ENCODE results near the gene FAM118B. TPM values are rescaled to one million over a fixed set of nuclear protein-coding genes. Genes with fewer than 3 reads are reported as not detected.

The FAM118B gene
- polyA plus RNA-seq, 1 experiment = 14.2 TPM

GRCh38 chr11:126164781-126165180 lies 46.8 kb upstream of the FAM118B start:
- Histone ChIP-seq H3K27me3 (ENCODE audit: control insufficient read depth, insufficient read depth, low read length) (peaks cover 6% of the 10 kb centered on the region), H3K36me3 (ENCODE audit: control insufficient read depth, insufficient read depth, low read length) (no peaks in the 10 kb centered on the region), H3K4me3 (ENCODE audit: low read depth, low read length) (no peak overlapping the region)
- DNase-seq (ENCODE audit: low read depth) = no peak
- TF ChIP-seq CTCF (IDR thresholded peaks at IDR 0.05; ENCODE audit: insufficient read depth, low read depth, low read length) = no peak
- POLR2A ChIA-PET = interaction anchor here (0.7 kb wide), 1 partner anchor 12 kb away, joined by 3 read pairs; no protein-coding TSS in a partner anchor
- CTCF ChIA-PET = interaction anchor here (0.7 kb wide), 1 partner anchor 29 kb away, joined by 3 read pairs; no protein-coding TSS in a partner anchor

GRCh38 chr11:126165311-126165720 lies 46.3 kb upstream of the FAM118B start:
- peaks cover 6% of the 10 kb centered on the region for H3K27me3 ChIP-seq (ENCODE audit: control insufficient read depth, insufficient read depth, low read length)
- ChIA-PET CTCF (interaction anchor here (0.7 kb wide), 1 partner anchor 28 kb away, joined by 3 read pairs; no protein-coding TSS in a partner anchor), POLR2A (interaction anchor here (0.7 kb wide), 1 partner anchor 13 kb away, joined by 3 read pairs; no protein-coding TSS in a partner anchor)
- no peak for DNase-seq (ENCODE audit: low read depth)
- TF ChIP-seq CTCF (IDR thresholded peaks at IDR 0.05; ENCODE audit: insufficient read depth, low read depth, low read length) = no peak
- H3K36me3 ChIP-seq (ENCODE audit: control insufficient read depth, insufficient read depth, low read length) = no peaks in the 10 kb centered on the region
- H3K4me3 ChIP-seq (ENCODE audit: low read depth, low read length) = no peak overlapping the region

GRCh38 chr11:126165757-126166156 lies 45.8 kb upstream of the FAM118B start:
- ChIA-PET CTCF (no interaction called here), POLR2A (no interaction called here)
- TF ChIP-seq CTCF (IDR thresholded peaks at IDR 0.05; ENCODE audit: insufficient read depth, low read depth, low read length) = no peak
- Histone ChIP-seq H3K36me3 (ENCODE audit: control insufficient read depth, insufficient read depth, low read length) (no peaks in the 10 kb centered on the region), H3K4me3 (ENCODE audit: low read depth, low read length) (no peak overlapping the region), H3K27me3 (ENCODE audit: control insufficient read depth, insufficient read depth, low read length) (peaks cover 6% of the 10 kb centered on the region)
- DNase-seq (ENCODE audit: low read depth) = no peak

- H3K4me3 ChIP-seq (ENCODE audit: low read depth, low read length) = no peak overlapping the region
- no peak for DNase-seq (ENCODE audit: low read depth)
- ChIA-PET CTCF (interaction anchor here (0.7 kb wide), 1 partner anchor 9 kb away, joined by 3 read pairs; no protein-coding TSS in a partner anchor), POLR2A (no interaction called here)
- no peak for TF ChIP-seq CTCF (IDR thresholded peaks at IDR 0.05; ENCODE audit: insufficient read depth, low read depth, low read length)
- peaks cover 8% of the 10 kb centered on the region for H3K27me3 ChIP-seq (ENCODE audit: control insufficient read depth, insufficient read depth, low read length)
- H3K36me3 ChIP-seq (ENCODE audit: control insufficient read depth, insufficient read depth, low read length) = no peaks in the 10 kb centered on the region
Observed at GRCh38 chr11:126166413-126166812, 45.2 kb upstream of the FAM118B start.

- ChIA-PET CTCF (interaction anchor here (1.0 to 1.1 kb wide), 2 partner anchors 13 to 26 kb away, joined by 3 to 4 read pairs; no protein-coding TSS in a partner anchor), POLR2A (no interaction called here)
- no peak for TF ChIP-seq CTCF (IDR thresholded peaks at IDR 0.05; ENCODE audit: insufficient read depth, low read depth, low read length)
- DNase-seq (ENCODE audit: low read depth) = no peak
- Histone ChIP-seq H3K36me3 (ENCODE audit: control insufficient read depth, insufficient read depth, low read length) (no peaks in the 10 kb centered on the region), H3K4me3 (ENCODE audit: low read depth, low read length) (no peak overlapping the region), H3K27me3 (ENCODE audit: control insufficient read depth, insufficient read depth, low read length) (peaks cover 8% of the 10 kb centered on the region)
Observed at GRCh38 chr11:126167488-126167887, 44.1 kb upstream of the FAM118B start.

All from BJ (cell line).